ENCODE results near the gene LRRC8E.

The LRRC8E gene

DNA sequence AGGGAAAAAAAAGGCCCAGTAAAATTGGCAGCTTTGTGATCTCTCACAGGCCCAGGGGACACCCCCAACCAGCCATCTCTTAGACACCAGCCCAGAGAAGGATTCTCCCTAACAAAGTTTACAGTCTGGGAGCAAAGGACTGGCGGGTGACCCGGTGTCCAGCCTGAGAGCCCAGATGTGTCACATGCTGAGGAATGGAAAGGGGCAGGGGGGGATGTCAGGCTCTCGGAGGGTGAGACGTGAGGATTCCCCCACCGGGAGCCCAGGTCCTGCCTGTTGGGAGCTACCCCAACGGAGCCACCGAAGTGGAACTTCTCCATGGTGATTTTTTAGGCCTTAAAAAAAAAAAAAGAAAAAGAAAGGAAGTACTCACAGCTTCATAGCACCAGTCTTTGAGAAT is 42.5 kb downstream of the LRRC8E start:
- Histone ChIP-seq H3K9me2 (replicated peaks; ENCODE audit: low read depth, low read length) (no peaks in the 10 kb centered on the region), H4K20me1 (ENCODE audit: insufficient read depth, low read length, poor library complexity, severe bottlenecking) (no peaks in the 10 kb centered on the region), H3K79me2 (ENCODE audit: insufficient read depth, low read length) (no peaks in the 10 kb centered on the region), H3K4me1 (ENCODE audit: insufficient read depth, low read length, poor library complexity, severe bottlenecking) (peaks cover 3% of the 10 kb centered on the region), H2AFZ (ENCODE audit: low read length) (no peak overlapping the region), H3K9me3 (ENCODE audit: insufficient read depth, low read depth, low read length) (no peaks in the 10 kb centered on the region), H3F3A (ENCODE audit: low read depth) (no peaks in the 10 kb centered on the region), H3K4me2 (ENCODE audit: low read depth, low read length, poor library complexity, severe bottlenecking) (no peak overlapping the region), H3K4me3 (ENCODE audit: low read length, poor library complexity, severe bottlenecking) (no peak overlapping the region), H3K27me3 (ENCODE audit: insufficient read depth, low read length, poor library complexity, severe bottlenecking) (no peaks in the 10 kb centered on the region), H3K36me3 (ENCODE audit: insufficient read depth, low read length) (peaks cover 32% of the 10 kb centered on the region; the same call in 1 of the 2 replicates), H3K9ac (ENCODE audit: low read depth, low read length, poor library complexity, severe bottlenecking) (no peak overlapping the region)
- TF ChIP-seq EZH2phosphoT487 (IDR thresholded peaks at IDR 0.05; ENCODE audit: borderline replicate concordance) (no peak), CTCF (conservative IDR thresholded peaks at IDR 0.05; ENCODE audit: low read length) (no peak)

DNA sequence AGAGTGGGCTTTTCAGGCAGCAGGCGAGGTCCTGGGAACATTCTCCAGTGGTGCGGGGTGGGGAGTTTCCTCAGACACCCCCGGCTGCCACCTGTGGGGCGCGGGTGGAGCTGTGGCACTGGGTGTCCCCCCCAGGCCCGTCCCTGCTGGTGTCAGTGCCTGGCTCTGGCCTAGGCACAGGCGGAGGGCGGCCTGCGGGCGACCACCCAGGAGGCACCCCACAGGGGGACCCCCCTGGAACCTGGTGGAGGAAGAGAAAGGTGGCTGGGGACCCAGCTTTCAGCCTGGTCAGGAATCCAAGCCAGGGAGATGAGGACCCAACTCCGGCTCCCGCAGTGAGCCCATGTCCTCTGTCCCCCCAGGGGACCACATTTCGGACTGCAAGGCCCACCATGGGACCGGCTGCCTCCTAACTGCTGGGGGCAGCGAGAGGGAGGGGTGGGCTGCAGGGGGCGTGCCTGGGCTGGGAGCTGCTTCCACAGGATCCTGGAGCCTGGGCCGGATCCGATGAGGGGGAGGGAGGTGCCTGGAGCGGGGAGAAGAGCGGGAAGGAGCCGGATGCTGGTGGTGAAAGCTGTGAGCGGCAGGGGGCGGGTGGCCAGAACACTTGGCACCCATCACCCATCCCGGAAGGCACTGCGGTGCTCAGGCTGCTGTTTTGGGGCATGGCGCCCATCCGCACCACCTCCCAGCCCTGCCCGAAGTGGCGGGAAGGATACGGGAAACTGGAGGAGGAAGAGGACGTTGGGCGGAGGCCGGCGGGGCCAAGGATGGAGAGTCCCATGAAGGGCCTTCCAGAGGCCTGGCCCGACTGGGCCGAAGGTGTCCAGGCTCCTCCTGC is 43.1 kb downstream of the LRRC8E start:
- H3K36me3 ChIP-seq (ENCODE audit: insufficient read depth, low read length) = peaks cover 36% of the 10 kb centered on the region; the same call in 1 of the 2 replicates
- no peaks in the 10 kb centered on the region for H3F3A ChIP-seq (ENCODE audit: low read depth)
- H3K4me3 ChIP-seq (ENCODE audit: low read length, poor library complexity, severe bottlenecking) = no peak overlapping the region
- H4K20me1 ChIP-seq (ENCODE audit: insufficient read depth, low read length, poor library complexity, severe bottlenecking) = no peaks in the 10 kb centered on the region
- H3K4me2 ChIP-seq (ENCODE audit: low read depth, low read length, poor library complexity, severe bottlenecking) = no peak overlapping the region
- no peaks in the 10 kb centered on the region for H3K4me1 ChIP-seq (ENCODE audit: insufficient read depth, low read length, poor library complexity, severe bottlenecking)
- no peak for TF ChIP-seq CTCF (conservative IDR thresholded peaks at IDR 0.05; ENCODE audit: low read length)
- H2AFZ ChIP-seq (ENCODE audit: low read length) = no peak overlapping the region
- H3K9me3 ChIP-seq (ENCODE audit: insufficient read depth, low read depth, low read length) = no peaks in the 10 kb centered on the region
- H3K27me3 ChIP-seq (ENCODE audit: insufficient read depth, low read length, poor library complexity, severe bottlenecking) = no peaks in the 10 kb centered on the region
- no peaks in the 10 kb centered on the region for H3K79me2 ChIP-seq (ENCODE audit: insufficient read depth, low read length)
- no peaks in the 10 kb centered on the region for H3K9me2 ChIP-seq (replicated peaks; ENCODE audit: low read depth, low read length)
- no peak overlapping the region for H3K9ac ChIP-seq (ENCODE audit: low read depth, low read length, poor library complexity, severe bottlenecking)

DNA sequence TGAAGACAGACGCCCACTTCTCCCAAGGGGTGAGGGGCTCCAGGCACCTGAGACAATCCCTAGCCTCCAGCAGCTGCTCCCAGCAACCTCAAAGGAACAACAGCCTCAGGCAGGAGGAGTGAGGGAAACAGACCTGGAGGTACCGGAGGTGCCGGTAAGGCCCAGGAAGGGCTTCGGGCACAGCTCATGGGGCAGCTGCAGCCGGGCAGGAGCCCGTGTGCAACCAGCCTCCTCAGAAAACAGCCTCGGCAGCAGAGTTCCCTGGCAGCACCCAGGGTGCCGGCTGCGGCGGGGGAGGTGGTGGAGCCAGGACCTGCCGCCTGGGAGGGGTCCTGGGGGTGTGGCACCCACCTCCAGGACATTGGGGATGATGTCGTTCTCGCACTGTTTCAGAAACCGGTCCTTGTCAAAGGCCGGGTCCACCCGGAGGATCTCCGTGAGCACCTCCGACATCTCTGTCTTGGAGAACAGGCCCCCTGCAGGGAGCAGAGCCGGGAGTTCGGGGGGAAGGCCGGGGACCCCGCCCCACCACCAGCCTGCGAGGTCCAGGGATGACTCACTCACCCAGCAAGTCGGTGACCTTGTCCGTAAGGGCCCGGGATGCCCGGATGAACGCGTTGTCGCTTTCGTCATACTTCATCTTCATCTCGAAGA is 44.1 kb downstream of the LRRC8E start:
- no peaks in the 10 kb centered on the region for H3K9me3 ChIP-seq (ENCODE audit: insufficient read depth, low read depth, low read length)
- no peak overlapping the region for H2AFZ ChIP-seq (ENCODE audit: low read length)
- H3K4me2 ChIP-seq (ENCODE audit: low read depth, low read length, poor library complexity, severe bottlenecking) = no peak overlapping the region
- H3K9me2 ChIP-seq (replicated peaks; ENCODE audit: low read depth, low read length) = no peaks in the 10 kb centered on the region
- no peaks in the 10 kb centered on the region for H3K4me1 ChIP-seq (ENCODE audit: insufficient read depth, low read length, poor library complexity, severe bottlenecking)
- no peak overlapping the region for H3K9ac ChIP-seq (ENCODE audit: low read depth, low read length, poor library complexity, severe bottlenecking)
- H3K4me3 ChIP-seq (ENCODE audit: low read length, poor library complexity, severe bottlenecking) = no peak overlapping the region
- TF ChIP-seq EZH2phosphoT487 (IDR thresholded peaks at IDR 0.05; ENCODE audit: borderline replicate concordance) = no peak
- no peak for TF ChIP-seq CTCF (conservative IDR thresholded peaks at IDR 0.05; ENCODE audit: low read length)
- H3F3A ChIP-seq (ENCODE audit: low read depth) = no peaks in the 10 kb centered on the region
- H3K36me3 ChIP-seq (ENCODE audit: insufficient read depth, low read length) = peaks cover 39% of the 10 kb centered on the region; the same call in 1 of the 2 replicates
- H4K20me1 ChIP-seq (ENCODE audit: insufficient read depth, low read length, poor library complexity, severe bottlenecking) = no peaks in the 10 kb centered on the region
- H3K79me2 ChIP-seq (ENCODE audit: insufficient read depth, low read length) = no peaks in the 10 kb centered on the region
- no peaks in the 10 kb centered on the region for H3K27me3 ChIP-seq (ENCODE audit: insufficient read depth, low read length, poor library complexity, severe bottlenecking)
